GM19463 (cell line): Measurements from ENCODE around the gene MFSD6.

ENCODE experiments used
- ATAC-seq: cut with Tn5 transposase; IDR thresholded peaks from one replicate; pipeline ENCODE4 v1.9.1; 2021; ENCODE audit warnings: mild to moderate bottlenecking, moderate library complexity; ENCODE audit not compliant: unreplicated experiment

Gene MFSD6

DNA sequence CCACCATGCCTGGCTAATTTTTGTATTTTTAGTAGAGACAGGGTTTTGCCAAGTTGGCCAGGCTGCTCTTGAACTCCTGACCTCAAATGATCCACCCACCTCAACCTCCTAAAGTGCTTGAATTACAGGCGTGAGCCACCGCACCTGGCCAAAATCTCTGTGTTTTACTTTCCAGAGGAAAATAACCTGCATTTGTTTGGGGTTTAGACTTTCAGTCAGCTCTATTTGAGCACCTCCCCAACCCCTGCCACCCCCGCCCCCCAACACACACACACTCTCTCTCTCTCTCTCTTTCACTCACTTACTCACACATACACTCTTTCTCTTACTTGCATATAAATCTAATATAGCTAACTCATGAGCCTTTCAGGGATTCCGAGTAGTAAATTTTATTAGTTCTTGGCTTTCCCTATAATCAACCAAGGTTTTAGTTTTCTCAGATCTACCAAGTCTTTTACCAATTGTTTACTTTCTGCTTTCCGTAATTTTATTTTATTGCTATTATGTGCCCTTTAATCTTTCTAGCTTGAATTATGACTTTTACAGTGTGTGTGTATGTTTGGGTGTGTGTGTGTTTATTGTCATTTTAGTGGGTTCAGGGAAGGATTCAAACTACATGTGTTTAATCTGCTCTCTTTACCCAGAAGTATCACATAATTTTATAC, 24.5 kb downstream of the MFSD6 start:
- ATAC-seq, result no peak

DNA sequence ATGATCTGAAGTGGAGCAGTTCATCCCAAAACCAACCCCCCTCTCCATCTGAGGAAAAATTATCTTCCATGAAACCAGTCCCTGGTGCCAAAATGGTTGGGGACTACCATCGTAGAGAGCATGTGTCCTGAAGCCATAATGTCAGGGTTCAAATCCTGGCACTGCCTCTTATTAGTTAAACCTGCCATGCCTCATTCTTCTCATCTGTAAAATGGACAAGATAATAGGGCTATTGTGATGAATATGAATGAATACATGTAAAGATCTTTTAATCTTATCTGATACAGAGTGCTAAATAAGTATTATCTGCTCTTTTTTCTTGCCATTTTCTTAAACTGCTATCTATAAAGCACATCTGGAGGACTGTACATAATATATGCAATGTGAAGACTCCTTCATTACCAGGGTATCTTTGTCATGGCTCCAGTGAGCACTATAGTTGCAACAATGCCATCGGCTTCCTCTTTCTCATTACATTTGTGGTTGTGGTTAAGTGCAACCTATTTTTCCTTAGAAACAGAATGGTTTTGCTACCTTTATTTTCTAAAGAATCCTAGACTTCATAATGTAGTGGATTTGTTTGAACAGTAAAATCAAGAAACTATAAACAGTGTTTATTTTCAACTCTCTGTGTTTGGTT, 27.0 kb downstream of the MFSD6 start:
- ATAC-seq, result no peak

GRCh38 chr2:190436557-190436956, 28.4 kb downstream of the MFSD6 start:
- ATAC-seq, result no peak

DNA sequence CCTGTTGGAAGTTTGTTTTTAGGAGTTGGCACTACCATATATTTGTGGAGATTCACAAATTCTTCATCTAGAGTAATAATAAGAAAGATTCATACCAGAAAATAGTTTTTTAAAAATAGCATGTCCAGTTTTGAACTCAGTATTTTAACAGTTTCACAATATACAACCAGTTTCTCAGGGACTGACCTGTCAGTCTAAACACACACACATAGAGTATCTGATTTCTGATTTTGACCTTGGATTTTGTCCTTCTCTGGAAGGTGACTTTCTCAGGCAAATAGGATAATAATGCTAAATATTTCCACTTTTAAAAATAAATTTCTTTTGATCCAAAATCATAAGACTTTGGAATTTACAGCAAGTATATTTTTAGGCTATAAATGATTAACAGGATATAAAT, 32.0 kb downstream of the MFSD6 start:
- ATAC-seq, result no peak

DNA sequence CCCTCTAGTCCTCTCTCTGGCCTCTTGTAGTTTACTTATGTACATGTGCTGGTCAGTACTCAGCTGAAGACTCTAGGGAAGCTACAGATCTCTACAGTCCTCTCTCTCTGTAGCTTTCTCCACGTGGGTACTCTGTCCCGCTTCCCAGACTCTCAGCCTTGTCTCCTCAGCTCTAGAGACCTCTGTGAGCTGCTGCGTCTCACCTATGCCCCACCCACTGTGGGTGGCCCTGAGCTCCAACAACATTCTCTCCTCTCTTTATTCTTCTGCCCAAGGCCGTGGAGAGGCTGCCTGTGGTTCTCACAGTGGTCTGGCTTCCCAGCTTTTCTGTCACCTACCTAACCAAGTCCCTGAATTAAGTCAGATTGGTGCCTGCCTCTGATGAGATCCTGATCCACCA, 33.4 kb downstream of the MFSD6 start:
- no peak for ATAC-seq

GRCh38 chr2:190443055-190443454, 34.9 kb downstream of the MFSD6 start:
- no peak for ATAC-seq

GRCh38 chr2:190443778-190444481, 35.8 kb downstream of the MFSD6 start:
- no peak for ATAC-seq

DNA sequence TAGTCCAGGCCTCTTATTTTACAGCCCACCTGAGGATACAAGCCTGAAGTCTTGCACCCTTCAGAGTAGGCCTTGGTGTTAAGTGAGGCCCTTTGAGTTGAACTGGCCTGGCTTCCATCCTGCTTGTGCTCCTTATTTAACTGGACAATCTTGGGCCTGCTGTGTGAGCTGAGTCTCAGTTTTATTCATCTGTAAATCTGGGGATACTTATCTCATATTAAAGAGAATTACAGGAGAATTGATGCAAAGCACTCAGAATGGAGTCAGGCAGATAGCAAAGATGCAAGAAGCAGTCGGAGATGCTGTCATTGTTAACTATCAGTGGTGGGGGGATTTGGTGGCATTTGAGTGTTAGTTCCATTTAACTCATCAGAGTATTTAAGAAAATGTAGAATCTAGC, 36.8 kb downstream of the MFSD6 start:
- no peak for ATAC-seq

- no peak for ATAC-seq
Measured at GRCh38 chr2:190446193-190446592, 38.0 kb downstream of the MFSD6 start.

DNA sequence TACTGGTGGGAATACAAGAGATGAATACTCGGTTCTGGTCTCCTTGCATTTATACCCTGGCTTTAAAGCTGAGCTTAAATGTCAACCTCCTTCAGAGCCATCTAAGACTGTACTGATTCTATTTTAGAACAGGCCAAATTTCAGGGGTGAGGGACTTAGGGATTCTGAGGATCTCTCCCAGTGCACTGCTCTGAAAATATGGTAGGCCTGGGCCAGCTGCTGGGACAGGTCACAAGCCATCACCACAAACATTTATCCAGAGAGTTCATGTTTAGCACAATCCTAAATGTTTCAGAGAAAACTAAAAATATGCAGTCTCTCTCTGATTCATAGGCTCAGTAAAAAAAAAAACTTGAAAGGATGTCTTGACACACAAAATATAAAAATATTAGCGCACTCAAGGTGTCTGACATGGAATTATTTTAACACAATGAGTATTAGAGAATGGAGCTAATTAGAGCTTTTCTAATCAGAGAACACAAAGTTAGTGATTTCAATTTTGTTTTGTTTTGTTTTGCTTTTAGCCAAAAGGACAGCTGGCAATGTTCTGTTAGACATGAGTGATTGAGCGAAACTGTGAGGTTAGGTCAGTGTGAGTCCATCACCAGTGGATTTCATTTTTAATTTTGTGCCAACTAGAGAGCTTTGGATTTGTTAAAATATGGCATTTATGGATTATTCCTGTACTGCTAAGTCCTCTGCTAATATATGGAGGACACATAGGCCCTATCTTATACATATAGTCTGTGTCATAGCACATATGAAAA, 38.8 kb downstream of the MFSD6 start:
- no peak for ATAC-seq

DNA sequence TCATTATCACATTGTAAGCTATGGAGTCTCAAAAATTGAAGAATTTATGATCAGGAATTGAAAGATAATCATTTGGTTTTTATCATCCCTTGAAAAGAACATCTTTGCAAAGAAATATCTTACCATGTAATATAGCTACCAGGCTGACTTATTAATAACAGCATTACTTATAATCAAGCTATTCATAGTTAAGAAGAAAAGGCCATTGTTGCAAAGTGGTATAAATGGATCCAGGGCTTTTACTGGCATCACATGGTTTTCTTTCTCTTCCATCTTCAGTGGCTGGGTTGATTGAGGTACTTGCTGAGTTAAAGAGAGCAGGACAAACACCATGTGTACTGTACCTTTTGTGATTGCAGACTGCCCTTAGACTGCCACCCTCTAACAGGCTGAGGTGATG, 39.6 kb downstream of the MFSD6 start:
- no peak for ATAC-seq

DNA sequence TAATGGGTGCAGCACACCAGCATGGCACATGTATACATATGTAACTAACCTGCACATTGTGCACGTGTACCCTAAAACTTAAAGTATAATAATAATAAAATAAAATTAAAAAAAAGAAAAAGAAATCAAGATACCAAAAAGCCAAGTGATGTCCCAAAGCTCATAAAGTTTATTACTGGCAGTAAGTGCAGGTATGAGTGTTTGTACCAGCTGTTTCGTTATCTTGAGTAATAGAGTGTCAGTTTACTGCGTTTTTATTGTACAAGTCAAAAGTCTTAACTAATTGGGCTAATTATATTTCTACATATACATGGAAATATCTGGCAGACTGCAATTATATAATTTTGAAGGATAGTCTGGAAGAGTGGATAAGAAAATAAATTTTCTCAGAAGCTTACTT, 41.8 kb downstream of the MFSD6 start:
- no peak for ATAC-seq

DNA sequence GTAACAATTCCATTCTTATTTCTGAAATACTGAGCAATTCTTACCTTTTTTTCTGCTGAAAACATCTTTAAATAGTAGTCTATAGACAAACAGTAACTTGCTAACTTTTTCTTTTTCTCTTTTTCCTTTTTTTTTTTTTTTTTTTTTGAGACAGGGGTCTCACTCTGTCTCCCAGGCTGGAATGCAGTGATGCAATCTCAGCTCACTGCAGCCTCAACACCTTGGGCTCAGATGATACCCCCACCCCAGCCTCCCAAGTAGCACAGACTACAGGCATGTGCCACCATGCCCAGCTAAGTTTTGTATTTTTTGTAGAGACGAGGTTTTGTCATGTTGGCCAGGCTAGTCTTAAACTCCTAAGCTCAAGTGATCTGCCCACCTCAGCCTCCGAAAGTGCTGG, 42.2 kb downstream of the MFSD6 start:
- no peak for ATAC-seq

DNA sequence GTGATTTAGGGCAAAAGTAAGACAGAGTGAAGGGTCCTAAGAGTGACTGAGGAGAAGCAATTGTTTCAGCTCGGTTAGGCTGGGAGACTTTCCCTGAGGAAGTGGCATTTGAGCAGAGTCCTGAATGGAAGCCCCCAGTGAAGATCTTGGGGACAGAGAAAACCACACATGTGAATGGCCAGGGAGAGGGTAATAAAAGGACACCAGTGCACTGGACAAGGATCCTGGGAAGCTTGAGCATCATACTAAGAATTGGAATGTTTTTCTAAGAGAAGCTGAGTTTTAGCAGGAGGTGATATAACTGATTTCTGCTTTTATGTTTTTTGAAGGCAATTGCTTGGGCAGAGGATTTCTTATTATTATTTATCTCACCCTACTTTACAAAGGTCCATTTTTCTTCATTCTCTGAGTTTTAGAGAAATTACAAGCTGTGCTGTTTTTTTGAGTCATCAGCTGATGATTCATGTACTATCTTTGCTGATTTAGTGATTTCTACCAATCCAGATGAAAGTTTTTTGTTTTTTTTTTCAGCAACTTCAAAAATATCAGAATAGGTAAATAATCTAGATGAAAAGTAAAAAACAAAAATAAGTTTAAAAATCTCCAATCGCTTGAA, 43.5 kb downstream of the MFSD6 start:
- ATAC-seq, result no peak

GRCh38 chr2:190452433-190452832, 44.3 kb downstream of the MFSD6 start:
- ATAC-seq, result no peak

DNA sequence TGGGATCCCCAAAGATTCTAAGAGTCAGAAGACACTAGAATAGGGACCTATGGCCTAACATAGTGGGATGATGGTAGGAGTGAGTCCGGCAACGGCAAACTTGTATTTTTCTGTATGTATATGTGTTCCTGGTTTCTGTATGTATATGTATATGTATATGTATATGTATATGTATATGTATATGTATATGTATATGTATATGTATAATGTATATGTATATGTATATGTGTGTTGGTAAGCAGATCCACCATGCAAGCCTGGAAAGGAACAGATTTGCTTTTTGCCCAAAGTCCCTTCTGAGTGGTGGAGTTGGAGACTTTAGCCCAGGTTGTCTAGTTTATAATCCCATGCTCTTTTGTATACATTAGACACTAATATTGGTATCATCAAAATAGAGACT, 46.6 kb downstream of the MFSD6 start:
- ATAC-seq, result no peak

GRCh38 chr2:190455358-190456095, 47.4 kb downstream of the MFSD6 start:
- no peak for ATAC-seq

DNA sequence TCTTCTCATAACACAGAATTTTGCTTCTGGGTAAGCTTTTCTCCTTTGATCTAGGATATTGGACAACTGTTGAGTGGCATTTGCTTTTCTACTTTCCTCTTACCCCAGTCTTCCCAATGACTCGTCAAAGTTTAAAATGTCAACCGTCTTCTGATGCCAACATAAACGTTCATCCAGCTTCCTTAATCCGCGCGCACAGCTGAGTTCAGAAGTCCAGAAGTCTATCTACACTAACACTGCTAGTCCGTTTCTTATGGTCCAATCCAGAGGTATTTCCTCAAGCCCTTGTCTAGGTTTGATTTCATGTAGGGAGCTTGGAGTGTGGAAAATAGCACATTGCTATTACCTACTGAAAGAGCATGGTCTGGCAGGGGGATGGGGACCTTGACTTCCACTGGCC, 48.7 kb downstream of the MFSD6 start:
- no peak for ATAC-seq

- no peak for ATAC-seq
Measured at GRCh38 chr2:190457256-190457655, 49.1 kb downstream of the MFSD6 start.

DNA sequence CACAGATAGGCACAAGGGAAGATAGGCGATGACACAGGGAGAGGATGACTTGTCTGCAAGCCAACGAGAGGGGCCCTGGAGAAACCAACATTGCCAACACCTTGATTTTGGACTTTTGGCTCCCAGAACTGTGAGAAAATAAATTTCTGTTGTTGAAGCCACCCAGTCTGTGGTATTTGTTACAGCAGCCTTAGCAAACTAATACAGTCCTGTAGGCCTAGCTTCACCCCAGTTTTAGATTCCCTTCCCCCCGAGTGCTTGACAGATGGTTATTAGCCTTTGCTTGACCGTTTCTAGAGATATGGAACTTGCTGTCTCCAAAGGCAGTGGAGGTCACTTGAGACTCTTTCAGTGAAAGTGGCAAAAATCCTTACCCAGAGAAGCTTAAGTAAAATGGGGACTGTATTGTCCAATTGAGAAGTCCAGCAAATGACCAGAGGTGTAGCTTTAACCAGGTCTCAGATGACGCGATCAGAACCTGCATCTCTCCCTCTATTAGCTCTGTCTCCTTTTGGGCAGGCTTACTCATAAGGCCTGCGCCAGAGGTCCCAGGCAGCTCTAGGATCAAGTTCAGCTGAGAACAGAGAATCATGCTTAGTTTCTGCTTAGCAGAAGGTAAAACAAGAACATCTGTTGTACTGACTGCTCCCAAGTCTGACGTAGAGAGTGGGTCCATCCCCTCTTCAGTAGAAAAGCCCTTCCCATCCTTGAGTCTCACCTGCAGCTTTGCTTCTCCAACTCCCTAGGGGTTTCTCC, 50.4 kb downstream of the MFSD6 start:
- ATAC-seq, result no peak
